ENCODE data around the gene PXT1. TPM values are rescaled to one million over a fixed set of nuclear protein-coding genes. Genes with fewer than 3 reads are reported as not detected.

PXT1 gene
- total and polyA plus RNA-seq, 4 donors, result not detected

DNA sequence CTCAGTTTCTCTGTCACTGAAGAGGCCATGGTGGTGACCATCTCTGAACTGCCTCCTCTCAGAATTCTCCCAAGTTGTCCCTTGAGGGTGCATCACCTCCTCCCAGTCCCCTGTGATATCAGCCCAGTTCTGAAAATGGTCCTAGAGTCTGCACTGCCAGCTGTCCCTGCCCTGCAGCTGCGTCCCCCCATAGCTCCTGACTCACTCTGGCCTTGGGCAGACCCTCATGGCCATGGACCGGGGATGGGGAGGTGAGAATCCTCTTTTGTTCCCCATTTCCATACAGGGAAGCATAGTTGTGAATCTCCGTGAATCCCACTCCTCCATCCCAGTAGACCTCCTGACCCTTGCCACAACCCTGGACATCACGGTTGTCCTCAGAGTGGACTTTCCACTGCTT lies 59.7 kb downstream of the PXT1 start:
- WGBS, result 68% methylated on average over 4 of the region's 4 CpGs
- no peak overlapping the region for H3K4me3 ChIP-seq (ENCODE audit: low read depth in 1 of 3, low read length in 3 of 3)
- TF ChIP-seq EGR1 (IDR thresholded peaks at IDR 0.05; ENCODE audit: low read depth in 2 of 2), result no peak
- TF ChIP-seq, protein P1, sequence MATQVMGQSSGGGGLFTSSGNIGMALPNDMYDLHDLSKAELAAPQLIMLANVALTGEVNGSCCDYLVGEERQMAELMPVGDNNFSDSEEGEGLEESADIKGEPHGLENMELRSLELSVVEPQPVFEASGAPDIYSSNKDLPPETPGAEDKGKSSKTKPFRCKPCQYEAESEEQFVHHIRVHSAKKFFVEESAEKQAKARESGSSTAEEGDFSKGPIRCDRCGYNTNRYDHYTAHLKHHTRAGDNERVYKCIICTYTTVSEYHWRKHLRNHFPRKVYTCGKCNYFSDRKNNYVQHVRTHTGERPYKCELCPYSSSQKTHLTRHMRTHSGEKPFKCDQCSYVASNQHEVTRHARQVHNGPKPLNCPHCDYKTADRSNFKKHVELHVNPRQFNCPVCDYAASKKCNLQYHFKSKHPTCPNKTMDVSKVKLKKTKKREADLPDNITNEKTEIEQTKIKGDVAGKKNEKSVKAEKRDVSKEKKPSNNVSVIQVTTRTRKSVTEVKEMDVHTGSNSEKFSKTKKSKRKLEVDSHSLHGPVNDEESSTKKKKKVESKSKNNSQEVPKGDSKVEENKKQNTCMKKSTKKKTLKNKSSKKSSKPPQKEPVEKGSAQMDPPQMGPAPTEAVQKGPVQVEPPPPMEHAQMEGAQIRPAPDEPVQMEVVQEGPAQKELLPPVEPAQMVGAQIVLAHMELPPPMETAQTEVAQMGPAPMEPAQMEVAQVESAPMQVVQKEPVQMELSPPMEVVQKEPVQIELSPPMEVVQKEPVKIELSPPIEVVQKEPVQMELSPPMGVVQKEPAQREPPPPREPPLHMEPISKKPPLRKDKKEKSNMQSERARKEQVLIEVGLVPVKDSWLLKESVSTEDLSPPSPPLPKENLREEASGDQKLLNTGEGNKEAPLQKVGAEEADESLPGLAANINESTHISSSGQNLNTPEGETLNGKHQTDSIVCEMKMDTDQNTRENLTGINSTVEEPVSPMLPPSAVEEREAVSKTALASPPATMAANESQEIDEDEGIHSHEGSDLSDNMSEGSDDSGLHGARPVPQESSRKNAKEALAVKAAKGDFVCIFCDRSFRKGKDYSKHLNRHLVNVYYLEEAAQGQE (IDR thresholded peaks at IDR 0.05), result no peak
- TF ChIP-seq RAD21 (IDR thresholded peaks at IDR 0.05), result no peak
- no peak for TF ChIP-seq JUND (IDR thresholded peaks at IDR 0.05)
- H3K9me3 ChIP-seq (ENCODE audit: control insufficient read depth in 4 of 4, low read length in 3 of 4), result no peaks in the 10 kb centered on the region
- H3K9ac ChIP-seq (ENCODE audit: low read depth in 1 of 2, low read length in 2 of 2), result no peak overlapping the region
- H3K36me3 ChIP-seq (ENCODE audit: control insufficient read depth in 4 of 4, insufficient read depth in 3 of 4, low read depth in 1 of 4, low read length in 3 of 4), result no peaks in the 10 kb centered on the region
- no peaks in the 10 kb centered on the region for H3K27me3 ChIP-seq (ENCODE audit: control insufficient read depth in 4 of 4, insufficient read depth in 4 of 4, low read length in 3 of 4)
- H3K27ac ChIP-seq (ENCODE audit: low read depth in 1 of 2, low read length in 2 of 2), result no peak overlapping the region
- DNase-seq (ENCODE audit: low spot score), result no peak
- peaks cover 0 to 26% (median 20%) of the 10 kb centered on the region in 4 donors for H3K4me1 ChIP-seq (ENCODE audit: control insufficient read depth in 4 of 4, insufficient read depth in 4 of 4, low read length in 3 of 4)

DNA sequence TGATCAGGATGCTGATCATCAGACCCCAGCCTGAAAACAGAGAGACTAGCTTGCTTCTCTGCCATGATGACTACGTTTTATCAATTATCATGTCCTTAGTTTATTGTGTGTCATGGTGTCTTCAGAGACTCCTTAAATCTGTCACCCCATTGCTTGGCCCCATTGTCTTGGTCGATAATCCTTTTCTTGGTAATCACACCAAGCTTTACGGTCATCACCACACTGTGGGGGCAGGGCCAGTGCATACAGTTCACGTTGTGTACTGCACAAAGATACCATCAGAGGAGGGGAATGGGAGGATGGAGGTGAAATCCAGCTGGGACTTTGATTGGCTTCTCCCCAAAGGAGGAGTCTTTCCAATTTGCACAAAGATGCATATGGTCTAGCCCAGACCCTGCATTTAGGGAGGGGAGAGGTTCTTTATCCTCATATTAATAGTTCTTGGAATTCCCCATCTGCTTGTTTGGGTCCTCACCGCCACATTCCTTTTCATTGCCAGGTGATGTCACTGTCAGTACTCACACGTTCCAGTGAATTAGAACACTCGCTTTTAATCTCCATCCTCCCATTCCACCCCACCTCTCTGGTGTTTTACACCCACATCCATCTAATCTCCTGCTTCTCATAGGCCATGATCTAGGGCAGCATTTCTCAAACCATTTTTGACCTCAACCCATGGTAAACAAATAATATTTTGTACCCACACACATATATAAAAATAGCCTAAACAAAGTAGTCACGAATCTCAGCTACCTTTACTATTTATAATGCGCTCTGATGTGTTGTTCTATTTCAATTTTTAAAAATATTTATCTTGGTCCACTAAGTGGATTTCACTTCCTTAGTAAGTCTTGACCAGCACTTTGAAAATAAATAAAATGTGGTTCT lies 60.9 kb downstream of the PXT1 start:
- no peak for DNase-seq (ENCODE audit: low spot score)
- H3K27me3 ChIP-seq (ENCODE audit: control insufficient read depth in 4 of 4, insufficient read depth in 4 of 4, low read length in 3 of 4), result no peaks in the 10 kb centered on the region

DNA sequence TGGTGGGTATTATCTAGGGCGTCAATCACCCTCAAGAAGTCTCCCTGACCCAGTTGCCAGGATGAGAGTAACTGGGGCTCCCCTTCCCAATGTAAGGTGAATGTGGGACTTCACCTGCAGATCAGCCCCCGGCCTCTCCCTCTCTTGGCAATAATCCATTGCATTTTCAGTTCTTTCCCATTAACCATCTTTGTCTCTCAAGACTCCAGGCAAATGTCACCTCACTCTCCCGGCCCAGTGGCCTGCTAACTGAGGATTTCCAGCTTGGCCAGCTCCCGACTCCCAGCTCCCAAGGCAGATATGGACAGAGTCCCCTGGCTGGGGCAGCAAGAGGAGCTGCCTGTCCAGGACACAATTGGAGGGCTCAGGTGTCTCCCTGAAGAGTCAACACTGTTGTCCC lies 62.5 kb downstream of the PXT1 start:
- TF ChIP-seq HNF4A (conservative IDR thresholded peaks at IDR 0.05) (no peak), RAD21 (IDR thresholded peaks at IDR 0.05) (no peak), HNF4G (IDR thresholded peaks at IDR 0.05) (no peak), JUND (IDR thresholded peaks at IDR 0.05) (no peak)
- WGBS, result 94% methylated on average over 4 of the region's 4 CpGs

More for the DNA sequence above, 60.9 kb downstream of the PXT1 start:
- Histone ChIP-seq H3K4me1 (ENCODE audit: control insufficient read depth in 4 of 4, insufficient read depth in 4 of 4, low read length in 3 of 4) (peaks cover 0 to 23% (median 17%) of the 10 kb centered on the region in 4 donors), H3K9me3 (ENCODE audit: control insufficient read depth in 4 of 4, low read length in 3 of 4) (no peaks in the 10 kb centered on the region), H3K27ac (ENCODE audit: low read depth in 1 of 2, low read length in 2 of 2) (no peak overlapping the region), H3K36me3 (ENCODE audit: control insufficient read depth in 4 of 4, insufficient read depth in 3 of 4, low read depth in 1 of 4, low read length in 3 of 4) (no peaks in the 10 kb centered on the region), H3K9ac (ENCODE audit: low read depth in 1 of 2, low read length in 2 of 2) (no peak overlapping the region), H3K4me3 (ENCODE audit: low read depth in 1 of 3, low read length in 3 of 3) (no peak overlapping the region)
- TF ChIP-seq GABPA (IDR thresholded peaks at IDR 0.05 in 1 of 2, conservative IDR thresholded peaks at IDR 0.05 in 1 of 2) (no peak), RXRA (IDR thresholded peaks at IDR 0.05) (no peak), SP1 (IDR thresholded peaks at IDR 0.05) (no peak), HNF4A (conservative IDR thresholded peaks at IDR 0.05) (no peak), YY1 (IDR thresholded peaks at IDR 0.05) (no peak)
- TF ChIP-seq, protein P2, sequence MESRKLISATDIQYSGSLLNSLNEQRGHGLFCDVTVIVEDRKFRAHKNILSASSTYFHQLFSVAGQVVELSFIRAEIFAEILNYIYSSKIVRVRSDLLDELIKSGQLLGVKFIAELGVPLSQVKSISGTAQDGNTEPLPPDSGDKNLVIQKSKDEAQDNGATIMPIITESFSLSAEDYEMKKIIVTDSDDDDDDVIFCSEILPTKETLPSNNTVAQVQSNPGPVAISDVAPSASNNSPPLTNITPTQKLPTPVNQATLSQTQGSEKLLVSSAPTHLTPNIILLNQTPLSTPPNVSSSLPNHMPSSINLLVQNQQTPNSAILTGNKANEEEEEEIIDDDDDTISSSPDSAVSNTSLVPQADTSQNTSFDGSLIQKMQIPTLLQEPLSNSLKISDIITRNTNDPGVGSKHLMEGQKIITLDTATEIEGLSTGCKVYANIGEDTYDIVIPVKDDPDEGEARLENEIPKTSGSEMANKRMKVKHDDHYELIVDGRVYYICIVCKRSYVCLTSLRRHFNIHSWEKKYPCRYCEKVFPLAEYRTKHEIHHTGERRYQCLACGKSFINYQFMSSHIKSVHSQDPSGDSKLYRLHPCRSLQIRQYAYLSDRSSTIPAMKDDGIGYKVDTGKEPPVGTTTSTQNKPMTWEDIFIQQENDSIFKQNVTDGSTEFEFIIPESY (IDR thresholded peaks at IDR 0.05), result no peak
- TF ChIP-seq, protein P3, sequence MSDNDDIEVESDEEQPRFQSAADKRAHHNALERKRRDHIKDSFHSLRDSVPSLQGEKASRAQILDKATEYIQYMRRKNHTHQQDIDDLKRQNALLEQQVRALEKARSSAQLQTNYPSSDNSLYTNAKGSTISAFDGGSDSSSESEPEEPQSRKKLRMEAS (IDR thresholded peaks at IDR 0.05), result no peak
- 89% methylated on average over 9 of the region's 9 CpGs for WGBS

More for the DNA sequence above, 62.5 kb downstream of the PXT1 start:
- H3K4me1 ChIP-seq (ENCODE audit: control insufficient read depth in 4 of 4, insufficient read depth in 4 of 4, low read length in 3 of 4), result peaks cover 0 to 21% (median 15%) of the 10 kb centered on the region in 4 donors
- H3K9me3 ChIP-seq (ENCODE audit: control insufficient read depth in 4 of 4, low read length in 3 of 4), result no peaks in the 10 kb centered on the region
- no peaks in the 10 kb centered on the region for H3K36me3 ChIP-seq (ENCODE audit: control insufficient read depth in 4 of 4, insufficient read depth in 3 of 4, low read depth in 1 of 4, low read length in 3 of 4)
- H3K9ac ChIP-seq (ENCODE audit: low read depth in 1 of 2, low read length in 2 of 2), result no peak overlapping the region
- H3K27me3 ChIP-seq (ENCODE audit: control insufficient read depth in 4 of 4, insufficient read depth in 4 of 4, low read length in 3 of 4), result no peaks in the 10 kb centered on the region
- no peak overlapping the region for H3K27ac ChIP-seq (ENCODE audit: low read depth in 1 of 2, low read length in 2 of 2)
- no peak for DNase-seq (ENCODE audit: low spot score)
- no peak overlapping the region for H3K4me3 ChIP-seq (ENCODE audit: low read depth in 1 of 3, low read length in 3 of 3)
